GM21528 (cell line): ENCODE results near the gene SIGLEC8.
"Not testable (repeated sequence)": the region's sequence is repeated elsewhere in the genome, so short reads cannot be mapped to it uniquely, and the experiment has no call there.

ENCODE experiments used
- ATAC-seq: cut with Tn5 transposase; IDR thresholded peaks from one replicate; pipeline ENCODE4 v1.9.1; 2021; ENCODE audit warnings: mild to moderate bottlenecking, moderate library complexity; ENCODE audit not compliant: unreplicated experiment, low FRiP score

SIGLEC8 gene

GRCh38 chr19:51458051-51458645 is at the start of gene SIGLEC8:
TSS of gene SIGLEC8 (minus strand) at chr19:51458454. CDS start at chr19:51458387, 67 bp downstream.
- ATAC-seq: no peak

- ATAC-seq: no peak
These were observed 49.4 kb upstream of the SIGLEC8 start for GRCh38 chr19:51507640-51508058.

GRCh38 chr19:51507192-51507591 is 48.9 kb upstream of the SIGLEC8 start:
- no peak for ATAC-seq

DNA sequence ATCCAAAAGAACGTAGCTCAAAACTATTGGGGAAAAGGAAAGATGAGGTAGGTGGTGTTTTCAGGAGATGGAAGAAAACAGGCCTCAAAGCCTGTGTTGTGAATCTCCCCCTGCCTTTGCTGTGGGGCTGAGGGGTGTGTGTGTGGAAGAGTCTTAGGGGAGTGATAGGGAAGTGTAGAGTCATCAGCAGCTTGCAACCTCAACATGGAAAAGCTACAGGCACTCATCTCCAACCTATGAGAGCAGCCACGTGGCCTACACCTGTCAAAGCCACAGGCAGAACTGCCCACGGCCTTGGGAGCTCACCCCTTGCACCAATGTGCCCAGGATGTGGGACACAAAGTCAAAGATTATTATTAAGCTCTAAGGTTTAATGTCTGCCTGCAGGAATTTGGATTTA is 47.6 kb upstream of the SIGLEC8 start:
- no peak for ATAC-seq

DNA sequence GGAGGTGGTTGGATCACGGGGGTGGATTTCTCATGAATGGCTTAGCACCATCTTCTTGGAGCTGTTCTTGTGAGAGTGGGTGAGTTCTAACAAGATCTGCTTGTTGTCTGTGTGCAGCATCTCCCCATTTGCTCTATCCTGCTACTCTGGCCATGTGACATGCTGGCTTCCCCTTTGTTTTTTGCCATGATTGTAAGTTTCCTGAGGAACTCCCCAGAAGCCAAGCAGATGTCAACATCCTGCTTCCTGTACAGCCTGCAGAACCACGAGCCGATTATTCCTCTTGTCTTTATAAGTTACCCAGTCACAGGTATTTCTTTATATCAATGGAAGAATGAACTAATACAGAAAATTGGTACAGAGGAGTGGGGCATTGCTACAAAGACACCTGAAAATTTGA is 45.6 kb upstream of the SIGLEC8 start:
- ATAC-seq: no peak

- no peak for ATAC-seq
These were observed 45.1 kb upstream of the SIGLEC8 start for GRCh38 chr19:51503286-51503817.

DNA sequence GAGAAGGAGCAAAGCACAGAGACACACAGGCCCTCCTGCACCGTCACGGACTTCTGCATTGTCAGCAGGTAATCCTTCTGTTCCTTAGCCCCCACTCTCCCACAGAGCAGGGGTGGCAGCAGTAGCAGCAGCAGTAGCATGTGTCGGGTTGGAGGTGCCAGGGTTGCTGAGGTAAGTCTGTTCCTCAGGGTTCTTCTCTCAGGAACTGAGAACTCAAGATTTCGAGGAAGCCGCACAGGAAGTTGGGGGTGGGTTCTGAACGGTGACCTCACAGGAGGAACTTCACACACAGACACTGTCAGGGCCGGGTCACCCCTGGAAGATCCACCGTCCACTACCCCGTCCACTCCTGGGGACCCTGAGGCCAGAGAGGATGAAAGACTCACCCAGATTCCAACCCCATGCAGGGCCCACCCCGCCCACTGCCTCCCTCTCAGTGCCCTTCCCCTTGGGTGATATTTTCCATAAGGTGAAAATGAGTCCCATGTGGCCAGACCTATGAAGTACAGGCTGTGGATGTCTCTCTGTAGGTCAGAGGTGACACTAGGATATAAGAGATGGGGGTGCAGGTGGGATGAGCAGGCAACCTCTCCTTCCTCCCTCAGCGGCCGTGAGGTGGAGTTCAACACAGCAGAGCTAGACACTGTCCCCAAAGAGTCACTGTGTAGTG is 43.5 kb upstream of the SIGLEC8 start, which contains the start of gene SIGLEC12:
Gene SIGLEC12, minus strand, starts transcription at position 207 of the 670 bp plus-strand sequence. Its CDS starts 67 bp downstream, at position 140.
- ATAC-seq: no peak

DNA sequence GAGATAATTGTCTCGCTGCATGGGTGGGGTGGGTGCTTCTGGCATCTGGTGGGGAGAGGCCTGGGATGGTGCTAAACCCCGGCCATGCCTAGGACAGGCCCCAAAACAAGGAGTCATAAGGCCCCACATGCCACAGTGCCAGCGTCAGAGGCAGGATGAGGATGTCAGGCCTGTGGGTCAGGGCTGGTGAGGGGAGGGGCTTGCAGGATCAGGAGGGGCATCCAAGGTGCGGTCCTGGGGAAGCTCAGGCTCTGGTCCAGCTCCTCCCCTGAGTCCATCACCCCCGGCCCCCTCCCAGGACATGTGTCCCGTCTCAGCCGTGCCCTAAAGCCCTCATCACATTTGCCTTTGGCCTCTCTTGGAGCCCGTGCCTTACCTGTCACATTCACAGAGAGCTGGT is 42.7 kb upstream of the SIGLEC8 start:
- ATAC-seq: not testable (repeated sequence)

DNA sequence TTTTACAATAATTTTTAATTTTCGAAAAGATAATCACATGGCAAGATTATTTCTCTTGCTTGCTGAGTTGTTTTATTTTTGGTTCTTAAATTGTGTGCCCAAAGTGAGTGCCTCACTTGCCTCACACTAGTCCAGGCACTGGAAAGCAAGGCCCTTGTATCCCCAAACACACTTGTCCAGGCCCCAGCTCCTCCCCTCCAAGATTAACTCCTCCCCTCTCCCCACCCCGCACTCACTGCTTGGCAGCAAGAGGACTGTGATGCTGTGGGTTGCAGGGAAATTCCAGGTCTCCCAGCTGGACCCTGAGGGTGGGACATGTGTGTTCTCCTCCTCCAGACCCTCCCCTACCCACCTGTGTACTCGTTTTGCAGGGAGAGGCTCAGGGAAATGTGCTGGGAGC is 39.4 kb upstream of the SIGLEC8 start:
- ATAC-seq: no peak

- ATAC-seq: no peak
These were observed 35.5 kb upstream of the SIGLEC8 start for GRCh38 chr19:51493776-51494175.

DNA sequence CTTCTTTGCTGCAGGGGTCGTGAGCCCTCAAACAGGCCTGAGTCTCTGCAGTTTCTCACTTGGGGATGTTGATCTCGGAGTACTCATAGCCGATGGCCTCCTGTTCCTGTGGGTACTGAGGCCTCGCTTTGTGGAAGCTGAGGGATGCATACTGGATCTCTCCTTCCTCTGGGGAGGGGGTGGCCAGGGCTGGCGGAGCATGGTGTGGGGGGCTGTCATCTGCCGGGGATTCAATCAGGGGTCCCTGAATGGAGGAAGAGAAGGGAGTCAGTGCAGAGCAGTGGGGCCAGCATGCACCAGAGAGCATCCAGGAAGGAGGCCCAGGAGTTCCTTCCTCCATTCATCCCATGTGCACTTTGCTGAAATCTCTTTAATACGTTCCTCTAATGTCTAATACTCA is 33.3 kb upstream of the SIGLEC8 start:
- no peak for ATAC-seq

DNA sequence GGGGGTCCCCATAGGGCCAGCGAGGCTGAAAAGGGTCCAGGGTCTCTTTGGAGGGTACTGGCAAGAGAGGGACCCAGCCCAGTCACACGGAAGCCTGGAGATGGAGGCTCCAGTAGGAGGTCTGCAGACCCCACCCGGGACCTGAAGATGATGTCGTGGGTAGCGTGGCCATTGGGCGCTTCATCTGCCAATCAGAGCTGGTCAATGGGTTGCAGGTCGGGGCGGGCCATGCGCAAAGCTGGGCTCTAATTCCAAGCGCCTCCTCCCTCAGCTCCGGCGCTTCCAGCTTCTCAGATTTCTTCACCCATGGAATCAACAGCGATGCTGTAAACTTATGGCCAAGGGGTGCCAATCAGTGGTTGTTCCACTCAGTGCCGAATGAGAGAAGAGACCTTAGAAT is 32.4 kb upstream of the SIGLEC8 start:
- no peak for ATAC-seq

- no peak for ATAC-seq
These were observed 30.9 kb upstream of the SIGLEC8 start for GRCh38 chr19:51489113-51489512.

- no peak for ATAC-seq
These were observed 30.2 kb upstream of the SIGLEC8 start for GRCh38 chr19:51488491-51488890.

DNA sequence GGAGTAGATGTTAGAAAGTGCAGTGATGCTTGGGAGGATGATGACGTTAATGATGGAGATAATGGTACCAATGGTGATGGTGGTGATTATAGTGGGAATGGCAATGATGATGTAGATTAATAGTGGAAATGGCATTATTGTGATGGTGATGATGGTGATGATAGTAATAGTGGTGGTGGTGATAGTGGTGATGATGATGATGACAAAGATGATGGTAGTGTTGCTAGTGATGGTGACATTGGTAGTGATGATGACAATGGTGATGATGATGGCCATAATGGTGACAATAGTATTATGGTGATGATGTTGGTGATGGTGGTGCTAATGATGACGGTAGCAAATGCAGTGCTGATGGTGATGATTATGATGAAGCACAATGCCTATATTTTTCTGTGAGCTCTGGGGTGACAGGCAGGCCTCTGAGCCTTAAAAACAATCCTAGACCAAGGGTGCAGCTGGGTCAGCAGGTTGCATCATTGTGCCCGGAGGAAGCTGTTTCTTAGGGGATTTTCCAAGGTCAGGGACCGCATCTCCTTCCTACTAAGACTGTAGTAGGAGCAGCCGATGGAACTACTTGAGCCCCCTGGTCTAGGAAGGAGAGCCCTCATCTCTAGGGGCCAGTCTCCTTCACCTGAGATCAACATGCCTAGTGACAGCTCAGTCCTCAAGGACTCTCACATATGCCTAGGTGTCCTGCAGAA is 27.9 kb upstream of the SIGLEC8 start:
- no peak for ATAC-seq

DNA sequence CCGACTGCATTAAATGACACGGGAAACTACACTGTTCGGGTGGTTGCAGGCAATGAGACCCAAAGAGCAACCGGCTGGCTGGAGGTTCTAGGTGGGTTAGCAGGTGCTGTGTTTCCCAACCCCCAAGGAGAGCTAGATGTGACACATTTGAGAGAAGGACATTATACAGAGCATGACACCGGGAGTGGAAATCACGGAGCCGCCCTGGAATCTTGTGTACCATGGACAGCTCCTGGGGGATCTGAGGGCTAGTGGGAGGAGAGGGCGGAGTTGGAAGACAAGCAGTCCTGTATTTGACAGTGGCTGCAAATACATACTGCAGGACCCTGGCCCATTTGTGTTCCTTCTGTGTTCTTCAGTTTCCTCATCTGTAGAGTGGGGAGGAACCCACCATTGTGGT is 22.3 kb upstream of the SIGLEC8 start:
- ATAC-seq: no peak

- no peak for ATAC-seq
These were observed 21.5 kb upstream of the SIGLEC8 start for GRCh38 chr19:51479531-51480331.

GRCh38 chr19:51478381-51479234 is 20.4 kb upstream of the SIGLEC8 start, which contains the start of gene CEACAM18:
TSS of gene CEACAM18 (plus strand) at chr19:51478539.
- no peak for ATAC-seq

GRCh38 chr19:51477344-51477743 is 19.1 kb upstream of the SIGLEC8 start:
- ATAC-seq: no peak

DNA sequence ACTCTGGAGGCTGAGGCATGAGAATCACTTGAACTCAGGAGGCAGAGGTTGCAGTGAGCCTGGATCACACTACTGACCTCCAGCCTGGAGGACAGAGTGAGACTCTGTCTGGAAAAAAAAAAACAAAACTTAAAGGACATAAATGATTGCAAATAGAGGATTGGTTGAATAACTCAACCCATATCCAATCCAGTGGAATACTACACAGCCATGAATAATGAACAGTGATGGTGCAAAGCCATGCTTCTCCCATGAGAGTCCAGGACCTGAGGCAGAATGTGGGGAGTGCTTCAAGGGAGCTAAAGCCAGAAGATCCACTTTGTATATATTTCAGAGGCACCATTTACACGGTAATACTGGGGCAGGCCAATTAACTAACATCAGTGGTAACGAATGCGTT is 17.9 kb upstream of the SIGLEC8 start:
- no peak for ATAC-seq
